Activated naive CD8-positive, alpha-beta T cell (primary cell): ENCODE results near the gene CES3.
"Not testable (repeated sequence)": the region's sequence is repeated elsewhere in the genome, so short reads cannot be mapped to it uniquely, and the experiment has no call there.

Source experiments
- H3K27ac Mint-ChIP-seq: one replicate; pipeline ENCODE4 v1.8.0; 2021; ENCODE audit warnings: mixed read lengths
- H3K27me3 Mint-ChIP-seq: one replicate; pipeline ENCODE4 v1.8.0; 2021; ENCODE audit warnings: mixed read lengths
- H3K36me3 Mint-ChIP-seq: one replicate; pipeline ENCODE4 v1.8.0; 2021; ENCODE audit warnings: mixed read lengths
- H3K4me1 Mint-ChIP-seq: one replicate; pipeline ENCODE4 v1.8.0; 2021; ENCODE audit warnings: low read depth, mixed read lengths
- H3K4me3 Mint-ChIP-seq: one replicate; pipeline ENCODE4 v1.8.0; 2021; ENCODE audit warnings: mild to moderate bottlenecking, mixed read lengths
- H3K9me3 Mint-ChIP-seq: one replicate; pipeline ENCODE4 v1.8.0; 2021; ENCODE audit warnings: low read depth, mixed read lengths

CES3 gene

DNA sequence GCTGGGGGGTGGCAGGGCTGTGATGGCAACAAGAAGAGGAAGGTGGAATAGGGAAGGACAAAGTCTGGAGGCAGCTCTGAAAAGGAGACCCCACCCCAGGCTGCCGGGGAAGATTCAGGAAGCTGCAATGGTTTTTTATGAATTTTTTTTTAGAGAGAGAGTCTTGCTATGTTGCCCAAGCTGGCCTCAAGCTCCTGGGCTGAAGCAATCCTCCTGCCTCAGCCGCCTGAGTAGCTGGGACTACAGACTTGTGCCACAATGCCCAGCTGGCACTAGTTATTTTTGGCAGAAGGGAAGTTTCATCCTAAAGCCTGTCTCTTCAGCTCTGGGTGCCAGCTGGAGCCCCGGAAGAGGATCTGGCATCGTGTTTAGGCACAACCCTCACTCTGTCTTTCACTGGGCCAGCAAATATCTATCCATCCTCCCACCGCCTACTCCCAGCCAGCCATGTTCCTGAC is 1.3 kb upstream of the CES3 start:
- Mint-ChIP-seq H3K27ac (no peak overlapping the region), H3K9me3 (no peaks in the 10 kb centered on the region), H3K4me3 (no peak overlapping the region), H3K27me3 (no peaks in the 10 kb centered on the region), H3K4me1 (peaks cover 16% of the 10 kb centered on the region), H3K36me3 (no peaks in the 10 kb centered on the region)

DNA sequence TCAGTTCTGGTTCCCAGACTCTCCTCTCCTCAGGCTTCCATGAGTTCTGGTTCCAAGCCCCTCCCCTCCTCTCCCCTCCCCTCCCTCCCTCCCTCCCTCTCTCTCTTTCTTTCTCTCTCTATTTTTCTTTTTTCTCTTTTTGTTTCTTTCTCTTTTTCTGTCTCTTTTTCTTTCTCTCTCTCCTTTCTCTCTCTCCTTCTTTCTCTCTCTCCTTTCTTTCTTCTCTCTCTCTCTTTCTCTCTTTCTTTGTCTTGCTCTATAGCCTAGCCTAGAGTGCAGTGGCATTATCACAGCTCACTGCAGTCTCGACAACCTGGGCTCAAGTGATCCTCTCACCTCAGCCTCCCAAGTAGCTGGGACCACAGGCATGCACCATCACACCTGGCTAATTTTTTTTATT is 796 bp upstream of the CES3 start:
- Mint-ChIP-seq H3K9me3 (no peaks in the 10 kb centered on the region), H3K27ac (no peak overlapping the region), H3K27me3 (no peaks in the 10 kb centered on the region), H3K4me3 (no peak overlapping the region), H3K36me3 (no peaks in the 10 kb centered on the region), H3K4me1 (peaks cover 16% of the 10 kb centered on the region)

DNA sequence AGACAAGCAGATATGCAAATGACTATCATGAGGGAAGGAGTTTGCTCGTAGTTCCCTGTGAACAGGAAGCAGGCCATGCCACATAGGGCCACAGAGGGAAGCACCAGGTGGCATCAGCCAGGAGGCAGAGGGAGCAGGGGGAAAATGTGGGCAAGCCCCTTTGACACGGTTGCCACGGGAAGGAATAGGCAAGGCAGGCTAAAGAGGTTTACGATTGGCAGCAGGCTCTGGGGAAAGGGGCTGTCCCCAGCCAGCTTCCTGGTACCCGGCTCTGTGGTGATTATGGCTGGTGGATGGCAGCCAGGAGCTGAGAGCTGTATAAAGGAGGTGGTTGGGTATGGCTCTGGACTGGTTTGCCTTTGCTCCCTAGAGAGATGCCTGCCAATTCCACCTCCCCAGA is 848 bp downstream of the CES3 start:
- Mint-ChIP-seq H3K27me3 (no peaks in the 10 kb centered on the region), H3K27ac (no peak overlapping the region), H3K9me3 (no peaks in the 10 kb centered on the region)

DNA sequence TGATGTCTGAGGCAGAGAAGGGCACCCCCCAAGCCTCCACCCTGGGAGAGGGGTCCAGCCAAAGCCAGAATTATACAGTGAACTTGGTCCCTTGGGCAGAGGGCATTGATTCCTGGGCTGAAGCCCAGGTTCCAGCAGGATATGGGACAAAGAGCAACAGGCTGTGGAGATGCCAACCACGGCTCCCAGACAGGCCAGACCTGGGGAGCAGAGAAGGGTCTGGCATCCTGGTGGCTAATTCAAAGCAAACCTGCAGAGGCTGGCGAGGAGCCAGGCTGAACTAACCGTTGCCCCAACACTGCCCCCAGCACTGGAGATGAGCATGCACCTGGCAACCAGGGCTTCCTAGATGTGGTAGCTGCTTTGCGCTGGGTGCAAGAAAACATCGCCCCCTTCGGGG is 3.0 kb downstream of the CES3 start:
- Mint-ChIP-seq H3K4me1 (peaks cover 7% of the 10 kb centered on the region), H3K27ac (no peak overlapping the region), H3K27me3 (no peaks in the 10 kb centered on the region), H3K9me3 (no peaks in the 10 kb centered on the region), H3K36me3 (no peaks in the 10 kb centered on the region), H3K4me3 (no peak overlapping the region)

More for the DNA sequence above, 848 bp downstream of the CES3 start:
- peaks cover 16% of the 10 kb centered on the region for H3K4me1 Mint-ChIP-seq
- no peak overlapping the region for H3K4me3 Mint-ChIP-seq
- no peaks in the 10 kb centered on the region for H3K36me3 Mint-ChIP-seq

DNA sequence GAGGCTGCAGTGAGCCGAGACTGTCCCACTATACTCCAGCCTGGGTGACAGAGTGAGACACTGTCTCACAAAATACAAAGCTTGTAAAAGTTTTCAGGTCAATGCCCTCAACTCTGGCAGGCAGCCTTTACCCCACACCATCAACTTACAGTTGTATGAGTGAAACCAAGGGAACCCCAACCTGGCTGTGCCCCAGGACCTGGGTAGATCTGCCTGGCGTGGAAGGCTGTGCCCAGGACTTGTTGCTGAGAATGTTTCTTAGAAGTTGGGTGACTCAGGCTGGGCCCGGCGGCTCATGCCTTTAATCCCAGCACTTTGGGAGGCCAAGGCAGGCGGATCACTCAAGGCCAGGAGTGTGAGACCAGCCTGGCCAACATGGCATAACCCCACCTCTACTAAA is 7.8 kb downstream of the CES3 start:
- Mint-ChIP-seq H3K36me3 (no peaks in the 10 kb centered on the region), H3K4me1 (no peaks in the 10 kb centered on the region), H3K27me3 (no peaks in the 10 kb centered on the region), H3K4me3 (no peak overlapping the region), H3K27ac (no peak overlapping the region), H3K9me3 (no peaks in the 10 kb centered on the region)

DNA sequence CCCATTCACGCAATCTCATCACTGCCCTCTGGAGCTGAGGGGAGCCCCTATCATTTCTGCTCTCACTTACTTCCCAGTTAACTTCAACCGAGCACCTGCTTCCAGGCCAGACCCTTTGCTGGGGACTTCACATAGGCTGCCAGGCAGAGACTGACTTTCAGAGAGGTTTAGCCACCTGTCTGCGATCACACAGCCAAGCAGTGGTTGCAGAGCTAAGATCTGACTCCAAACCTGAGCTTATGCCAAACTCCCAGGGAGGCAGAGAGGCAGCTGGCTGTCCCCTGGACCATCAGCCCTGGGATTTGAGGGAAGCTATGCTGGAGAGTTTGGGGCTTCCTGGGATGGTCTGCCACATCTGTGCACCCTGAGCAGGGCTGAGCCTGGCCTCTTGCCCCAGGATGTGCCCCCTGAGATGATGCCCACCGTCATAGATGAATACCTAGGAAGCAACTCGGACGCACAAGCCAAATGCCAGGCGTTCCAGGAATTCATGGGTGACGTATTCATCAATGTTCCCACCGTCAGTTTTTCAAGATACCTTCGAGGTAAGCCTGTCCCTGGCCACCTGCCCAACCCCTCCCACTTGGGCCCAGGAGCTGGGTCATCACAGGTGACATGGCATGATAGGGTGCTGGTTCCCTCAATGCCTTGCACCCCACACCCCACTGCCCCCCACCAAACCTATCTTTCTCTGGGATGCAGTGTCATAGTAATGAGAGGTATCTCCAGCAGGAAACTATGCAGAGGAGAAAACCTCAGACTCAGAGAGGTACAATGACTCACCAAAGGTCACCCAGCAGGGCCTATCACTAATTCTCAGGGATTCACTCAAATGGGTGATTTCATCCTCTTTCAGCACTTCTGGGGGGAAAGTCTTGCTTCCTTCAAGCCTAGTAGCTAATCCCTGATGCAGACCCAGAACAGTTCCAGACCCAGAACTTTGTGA is 10.0 kb downstream of the CES3 start:
- Mint-ChIP-seq H3K4me1 (peaks cover 12% of the 10 kb centered on the region), H3K27ac (no peak overlapping the region)

DNA sequence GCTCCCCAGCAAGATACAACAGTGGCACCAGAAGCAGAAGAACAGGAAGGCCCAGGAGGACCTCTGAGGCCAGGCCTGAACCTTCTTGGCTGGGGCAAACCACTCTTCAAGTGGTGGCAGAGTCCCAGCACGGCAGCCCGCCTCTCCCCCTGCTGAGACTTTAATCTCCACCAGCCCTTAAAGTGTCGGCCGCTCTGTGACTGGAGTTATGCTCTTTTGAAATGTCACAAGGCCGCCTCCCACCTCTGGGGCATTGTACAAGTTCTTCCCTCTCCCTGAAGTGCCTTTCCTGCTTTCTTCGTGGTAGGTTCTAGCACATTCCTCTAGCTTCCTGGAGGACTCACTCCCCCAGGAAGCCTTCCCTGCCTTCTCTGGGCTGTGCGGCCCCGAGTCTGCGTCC is 11.9 kb downstream of the CES3 start:
- H3K27ac Mint-ChIP-seq, result no peak overlapping the region
- H3K36me3 Mint-ChIP-seq, result no peaks in the 10 kb centered on the region
- H3K4me1 Mint-ChIP-seq, result peaks cover 15% of the 10 kb centered on the region
- no peaks in the 10 kb centered on the region for H3K27me3 Mint-ChIP-seq
- H3K4me3 Mint-ChIP-seq, result no peak overlapping the region
- no peaks in the 10 kb centered on the region for H3K9me3 Mint-ChIP-seq

More for the DNA sequence above, 10.0 kb downstream of the CES3 start:
- Mint-ChIP-seq H3K4me3 (no peak overlapping the region), H3K27me3 (no peaks in the 10 kb centered on the region), H3K36me3 (no peaks in the 10 kb centered on the region), H3K9me3 (no peaks in the 10 kb centered on the region)

DNA sequence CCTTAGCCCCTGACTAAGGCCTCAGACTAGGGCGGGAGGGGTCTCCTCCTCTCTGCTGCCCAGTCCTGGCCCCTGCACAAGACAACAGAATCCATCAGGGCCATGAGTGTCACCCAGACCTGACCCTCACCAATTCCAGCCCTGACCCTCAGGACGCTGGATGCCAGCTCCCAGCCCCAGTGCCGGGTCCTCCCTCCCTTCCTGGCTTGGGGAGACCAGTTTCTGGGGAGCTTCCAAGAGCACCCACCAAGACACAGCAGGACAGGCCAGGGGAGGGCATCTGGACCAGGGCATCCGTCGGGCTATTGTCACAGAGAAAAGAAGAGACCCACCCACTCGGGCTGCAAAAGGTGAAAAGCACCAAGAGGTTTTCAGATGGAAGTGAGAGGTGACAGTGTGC is 12.7 kb downstream of the CES3 start:
- H3K27ac Mint-ChIP-seq, result no peak overlapping the region

DNA sequence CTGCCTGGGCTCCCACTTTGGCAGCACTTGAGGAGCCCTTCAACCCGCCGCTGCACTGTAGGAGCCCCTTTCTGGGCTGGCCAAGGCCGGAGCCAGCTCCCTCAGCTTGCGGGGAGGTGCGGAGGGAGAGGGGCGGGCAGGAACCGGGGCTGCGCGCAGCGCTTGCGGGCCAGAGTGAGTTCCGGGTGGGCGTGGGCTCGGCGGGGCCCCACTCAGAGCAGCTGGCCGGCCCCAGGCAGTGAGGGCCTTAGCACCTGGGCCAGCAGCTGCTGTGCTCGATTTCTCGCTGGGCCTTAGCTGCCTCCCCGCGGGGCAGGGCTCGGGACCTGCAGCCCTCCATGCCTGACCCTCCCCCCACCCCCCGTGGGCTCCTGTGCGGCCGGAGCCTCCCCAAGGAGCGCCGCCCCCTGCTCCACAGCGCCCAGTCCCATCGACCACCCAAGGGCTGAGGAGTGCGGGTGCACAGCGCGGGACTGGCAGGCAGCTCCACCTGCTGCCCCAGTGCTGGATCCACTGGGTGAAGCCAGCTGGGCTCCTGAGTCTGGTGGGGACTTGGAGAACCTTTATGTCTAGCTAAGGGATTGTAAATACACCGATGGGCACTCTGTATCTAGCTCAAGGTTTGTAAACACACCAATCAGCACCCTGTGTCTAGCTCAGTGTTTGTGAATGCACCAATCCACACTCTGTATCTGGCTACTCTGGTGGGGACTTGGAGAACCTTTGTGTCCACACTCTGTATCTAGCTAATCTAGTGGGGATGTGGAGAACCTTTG is 13.3 kb downstream of the CES3 start:
- not testable (repeated sequence) for H3K27me3 Mint-ChIP-seq, H3K27ac Mint-ChIP-seq, H3K9me3 Mint-ChIP-seq, H3K36me3 Mint-ChIP-seq
- H3K4me3 Mint-ChIP-seq, result peak overlapping the region; percentile 82
- H3K4me1 Mint-ChIP-seq, result peaks cover 15% of the 10 kb centered on the region

More for the DNA sequence above, 12.7 kb downstream of the CES3 start:
- Mint-ChIP-seq H3K36me3 (no peaks in the 10 kb centered on the region), H3K4me3 (no peak overlapping the region), H3K4me1 (peaks cover 15% of the 10 kb centered on the region), H3K9me3 (no peaks in the 10 kb centered on the region), H3K27me3 (no peaks in the 10 kb centered on the region)

DNA sequence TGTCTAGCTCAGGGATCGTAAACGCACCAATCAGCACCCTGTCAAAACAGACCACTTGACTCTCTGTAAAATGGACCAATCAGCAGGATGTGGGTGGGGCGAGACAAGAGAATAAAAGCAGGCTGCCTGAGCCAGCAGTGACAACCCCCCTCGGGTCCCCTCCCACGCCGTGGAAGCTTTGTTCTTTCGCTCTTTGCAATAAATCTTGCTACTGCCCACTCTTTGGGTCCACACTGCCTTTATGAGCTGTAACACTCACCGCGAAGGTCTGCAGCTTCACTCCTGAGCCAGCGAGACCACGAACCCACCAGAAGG is 13.8 kb downstream of the CES3 start:
- H3K27me3 Mint-ChIP-seq, H3K27ac Mint-ChIP-seq, H3K36me3 Mint-ChIP-seq, H3K9me3 Mint-ChIP-seq: not testable (repeated sequence)
- Mint-ChIP-seq H3K4me3 (peak overlapping the region; percentile 82), H3K4me1 (peaks cover 15% of the 10 kb centered on the region)

DNA sequence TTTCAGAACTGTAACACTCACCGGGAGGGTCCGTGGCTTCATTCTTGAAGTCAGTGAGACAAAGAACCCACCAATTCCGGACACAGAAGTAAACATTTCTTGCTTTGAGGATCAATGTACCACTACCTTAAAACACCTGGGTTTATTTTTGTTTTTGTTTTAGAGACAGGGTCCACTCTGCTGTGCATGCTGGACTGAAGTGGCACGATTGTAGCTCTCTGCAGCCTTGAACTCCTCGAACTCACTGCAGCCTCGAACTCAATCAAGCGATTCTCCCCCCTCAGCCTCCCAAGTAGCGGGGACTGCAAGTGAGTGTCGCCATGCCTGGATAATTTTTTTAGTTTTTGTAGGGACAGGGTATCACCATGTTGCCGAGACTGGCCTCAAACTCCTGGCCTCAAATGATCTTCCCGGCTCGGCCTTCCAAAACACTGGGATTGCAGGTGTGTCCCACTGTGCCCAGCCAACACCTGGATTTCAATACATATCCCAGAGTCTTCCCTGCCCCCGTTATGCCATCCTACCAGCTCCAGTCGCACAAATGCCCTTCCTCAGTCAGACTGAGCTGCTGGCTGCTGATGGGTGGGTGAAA is 14.3 kb downstream of the CES3 start:
- Mint-ChIP-seq H3K9me3 (no peaks in the 10 kb centered on the region), H3K36me3 (no peaks in the 10 kb centered on the region), H3K27ac (no peak overlapping the region), H3K4me3 (peak overlapping the region; percentile 82), H3K27me3 (no peaks in the 10 kb centered on the region), H3K4me1 (peaks cover 15% of the 10 kb centered on the region)

DNA sequence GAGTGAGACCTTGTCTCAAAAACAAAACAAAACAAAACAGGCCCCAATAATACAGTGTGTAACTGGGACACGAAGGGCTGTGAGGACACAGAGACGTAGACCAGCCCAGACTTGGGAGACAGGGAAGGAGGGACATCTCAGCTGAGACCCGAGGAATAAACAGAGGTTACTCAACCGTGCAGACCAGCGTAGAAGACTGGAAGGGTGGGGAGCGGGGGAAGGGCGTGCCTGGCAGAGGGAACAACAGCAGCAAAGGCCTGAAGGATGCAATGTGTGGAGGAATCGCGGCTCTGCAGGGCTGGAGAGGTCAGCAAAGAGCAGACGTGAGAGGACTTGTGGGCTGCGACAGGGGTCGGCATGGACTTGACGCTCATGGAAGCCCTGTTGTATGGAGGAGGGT is 15.7 kb downstream of the CES3 start:
- no peaks in the 10 kb centered on the region for H3K9me3 Mint-ChIP-seq

DNA sequence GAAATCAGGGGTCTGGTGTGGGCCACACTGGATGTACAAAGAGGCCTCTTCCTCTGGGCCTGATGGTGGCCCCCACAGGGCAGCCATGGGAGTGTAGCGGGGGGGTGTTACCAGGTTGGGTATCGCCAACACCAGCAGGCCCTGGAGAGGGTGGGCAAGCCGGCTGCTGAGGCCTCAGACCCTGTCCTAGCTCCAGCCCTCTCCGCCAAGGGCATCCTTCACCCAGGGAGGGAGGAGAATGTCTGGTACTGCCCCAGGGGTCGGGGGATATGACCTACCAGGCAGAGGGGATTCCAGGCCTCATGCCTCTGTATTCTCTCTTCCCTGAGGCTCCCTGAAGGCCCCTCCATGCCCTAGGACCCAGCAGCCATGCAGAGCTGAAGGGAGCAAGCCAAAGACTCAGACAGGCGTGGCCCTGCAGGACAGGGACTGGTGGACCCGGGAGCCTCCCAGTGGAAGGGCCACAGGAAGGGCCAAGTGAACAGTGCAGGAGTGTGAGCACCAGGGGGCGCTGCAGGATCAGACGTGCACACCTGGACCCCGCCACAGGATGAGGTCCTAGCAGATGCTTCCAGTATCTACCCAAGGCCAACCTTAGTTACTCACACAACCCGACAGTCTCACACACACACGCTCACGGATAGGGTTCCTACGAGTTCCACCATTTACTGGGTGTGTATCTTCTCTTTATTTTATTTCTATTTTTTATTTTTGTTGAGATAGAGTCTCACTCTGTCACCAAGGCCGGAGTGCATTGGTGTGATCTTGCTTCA is 16.5 kb downstream of the CES3 start:
- H3K4me3 Mint-ChIP-seq, result no peak overlapping the region
- no peaks in the 10 kb centered on the region for H3K9me3 Mint-ChIP-seq
- H3K4me1 Mint-ChIP-seq, result peaks cover 18% of the 10 kb centered on the region
- no peaks in the 10 kb centered on the region for H3K36me3 Mint-ChIP-seq
- no peaks in the 10 kb centered on the region for H3K27me3 Mint-ChIP-seq
- H3K27ac Mint-ChIP-seq, result no peak overlapping the region

More for the DNA sequence above, 15.7 kb downstream of the CES3 start:
- Mint-ChIP-seq H3K27ac (no peak overlapping the region), H3K4me1 (peaks cover 15% of the 10 kb centered on the region), H3K27me3 (no peaks in the 10 kb centered on the region), H3K36me3 (no peaks in the 10 kb centered on the region), H3K4me3 (no peak overlapping the region)

DNA sequence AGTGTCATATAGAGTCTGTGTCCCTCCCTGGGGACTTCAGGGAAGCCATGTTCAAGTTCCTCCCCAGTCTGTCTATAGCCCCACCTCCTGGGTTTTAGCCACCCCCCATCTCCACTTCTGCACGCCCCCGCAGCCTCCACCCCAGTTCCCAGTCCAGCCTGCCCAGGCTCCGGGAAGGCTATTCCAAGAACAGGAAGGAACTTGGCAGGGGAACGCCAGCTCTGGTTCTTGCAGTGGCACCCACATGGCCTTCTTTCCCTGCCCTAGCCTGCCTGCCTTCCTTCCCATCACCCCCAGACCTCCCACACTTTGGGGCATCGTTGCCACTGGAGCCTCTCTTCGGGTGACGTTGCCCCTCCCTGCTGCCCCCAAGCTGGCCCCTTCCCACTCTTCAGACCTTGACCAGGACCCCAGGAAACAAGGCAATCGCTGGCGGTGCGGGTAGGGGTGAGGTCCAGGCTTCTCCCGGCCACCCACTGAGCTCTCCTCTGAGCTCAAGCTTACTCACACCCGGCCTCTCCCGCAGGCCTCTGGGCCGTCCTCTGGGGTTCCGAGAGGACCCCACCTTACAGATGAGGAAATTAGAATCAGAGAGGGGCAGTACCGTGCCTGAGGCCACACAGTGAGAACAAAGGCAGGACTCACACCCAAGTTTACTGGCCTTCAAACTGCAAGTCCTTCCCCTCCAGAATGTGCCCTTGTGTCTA is 18.1 kb downstream of the CES3 start:
- Mint-ChIP-seq H3K4me1 (peaks cover 26% of the 10 kb centered on the region), H3K36me3 (no peaks in the 10 kb centered on the region), H3K9me3 (no peaks in the 10 kb centered on the region), H3K4me3 (no peak overlapping the region), H3K27ac (no peak overlapping the region), H3K27me3 (no peaks in the 10 kb centered on the region)
